Limb (tissue), 2 donors: ENCODE results near the gene CPT1A.

Experiments used
- DNase-seq, 2 donors: peaks; one replicate each; pipeline ENCODE4 v3.0.0-alpha.2; 2016; ENCODE audit errors: extremely low spot score in 2 of 2

The CPT1A gene

GRCh38 chr11:68831124-68831523 is 10.6 kb downstream of the CPT1A start:
- no peak for DNase-seq

GRCh38 chr11:68829581-68829980 is 12.1 kb downstream of the CPT1A start:
- no peak for DNase-seq

GRCh38 chr11:68828957-68829356 is 12.8 kb downstream of the CPT1A start:
- DNase-seq, result no peak

- no peak for DNase-seq
Measured at GRCh38 chr11:68828155-68828931, 13.4 kb downstream of the CPT1A start.

GRCh38 chr11:68827733-68828132 is 14.0 kb downstream of the CPT1A start:
- DNase-seq, result no peak

- DNase-seq, result no peak
Measured at GRCh38 chr11:68826726-68827125, 15.0 kb downstream of the CPT1A start.

- no peak for DNase-seq
Measured at GRCh38 chr11:68825571-68825970, 16.1 kb downstream of the CPT1A start.

GRCh38 chr11:68822546-68822945 is 19.2 kb downstream of the CPT1A start:
- DNase-seq, result no peak

GRCh38 chr11:68821670-68822069 is 20.0 kb downstream of the CPT1A start:
- no peak for DNase-seq

GRCh38 chr11:68819362-68819761 is 22.4 kb downstream of the CPT1A start:
- DNase-seq, result no peak

GRCh38 chr11:68818181-68818580 is 23.5 kb downstream of the CPT1A start:
- DNase-seq, result no peak

GRCh38 chr11:68817554-68817953 is 24.2 kb downstream of the CPT1A start:
- no peak for DNase-seq

- no peak for DNase-seq
Measured at GRCh38 chr11:68816917-68817419, 24.7 kb downstream of the CPT1A start.

GRCh38 chr11:68816251-68816776 is 25.4 kb downstream of the CPT1A start:
- no peak for DNase-seq

GRCh38 chr11:68813773-68814172 is 27.9 kb downstream of the CPT1A start:
- no peak for DNase-seq

GRCh38 chr11:68812526-68812925 is 29.2 kb downstream of the CPT1A start:
- DNase-seq, result no peak

- DNase-seq, result no peak
Measured at GRCh38 chr11:68810164-68810563, 31.6 kb downstream of the CPT1A start.

- no peak for DNase-seq
Measured at GRCh38 chr11:68809506-68809905, 32.2 kb downstream of the CPT1A start.

- DNase-seq, result no peak
Measured at GRCh38 chr11:68808787-68809186, 32.9 kb downstream of the CPT1A start.

GRCh38 chr11:68806931-68807844 is 34.5 kb downstream of the CPT1A start:
- DNase-seq, result no peak

GRCh38 chr11:68804786-68805185 is 36.9 kb downstream of the CPT1A start:
- no peak for DNase-seq

GRCh38 chr11:68803766-68804165 is 38.0 kb downstream of the CPT1A start:
- DNase-seq, result no peak
